Measurements from ENCODE around the gene BABAM2. TPM values are rescaled to one million over a fixed set of nuclear protein-coding genes. Genes with fewer than 3 reads are reported as not detected.

BABAM2 gene
- total RNA-seq, 1 donor, result 38.4 TPM

DNA sequence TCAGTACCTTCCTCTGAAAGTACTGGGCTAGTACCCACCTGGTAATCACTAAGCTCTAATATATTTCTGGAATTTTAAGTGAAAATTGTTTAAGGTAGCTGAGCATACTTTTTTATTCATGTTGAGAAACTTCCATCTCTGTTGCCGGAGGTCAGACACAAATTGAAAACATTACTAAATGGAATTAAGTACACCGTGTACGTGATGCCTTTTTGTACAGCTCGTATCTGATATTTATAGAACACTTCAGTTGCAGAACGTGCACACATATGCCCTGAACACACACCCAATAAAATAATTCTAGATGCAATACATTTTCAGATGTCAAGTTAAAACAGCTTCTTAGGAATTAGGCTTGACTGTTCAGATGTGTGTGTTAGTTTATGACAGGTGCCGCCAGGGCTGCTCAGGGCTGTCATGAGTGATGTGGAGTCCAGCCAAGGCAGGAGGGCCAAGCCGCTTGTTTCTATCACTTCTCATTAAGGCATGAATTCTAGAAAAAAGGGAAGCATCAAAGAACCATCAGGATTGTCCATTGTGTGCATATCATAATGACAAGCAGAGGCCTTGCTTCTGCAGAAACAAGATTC, 421.2 kb downstream of the BABAM2 start:
- no peaks in the 10 kb centered on the region for H3K9me3 ChIP-seq (ENCODE audit: low read depth, low read length)
- peaks cover 9% of the 10 kb centered on the region for H3K4me1 ChIP-seq (ENCODE audit: insufficient read depth, low read length)
- no peaks in the 10 kb centered on the region for H3K27me3 ChIP-seq (ENCODE audit: insufficient read depth, low read length)
- no peak overlapping the region for H3K4me3 ChIP-seq (ENCODE audit: low read length)

DNA sequence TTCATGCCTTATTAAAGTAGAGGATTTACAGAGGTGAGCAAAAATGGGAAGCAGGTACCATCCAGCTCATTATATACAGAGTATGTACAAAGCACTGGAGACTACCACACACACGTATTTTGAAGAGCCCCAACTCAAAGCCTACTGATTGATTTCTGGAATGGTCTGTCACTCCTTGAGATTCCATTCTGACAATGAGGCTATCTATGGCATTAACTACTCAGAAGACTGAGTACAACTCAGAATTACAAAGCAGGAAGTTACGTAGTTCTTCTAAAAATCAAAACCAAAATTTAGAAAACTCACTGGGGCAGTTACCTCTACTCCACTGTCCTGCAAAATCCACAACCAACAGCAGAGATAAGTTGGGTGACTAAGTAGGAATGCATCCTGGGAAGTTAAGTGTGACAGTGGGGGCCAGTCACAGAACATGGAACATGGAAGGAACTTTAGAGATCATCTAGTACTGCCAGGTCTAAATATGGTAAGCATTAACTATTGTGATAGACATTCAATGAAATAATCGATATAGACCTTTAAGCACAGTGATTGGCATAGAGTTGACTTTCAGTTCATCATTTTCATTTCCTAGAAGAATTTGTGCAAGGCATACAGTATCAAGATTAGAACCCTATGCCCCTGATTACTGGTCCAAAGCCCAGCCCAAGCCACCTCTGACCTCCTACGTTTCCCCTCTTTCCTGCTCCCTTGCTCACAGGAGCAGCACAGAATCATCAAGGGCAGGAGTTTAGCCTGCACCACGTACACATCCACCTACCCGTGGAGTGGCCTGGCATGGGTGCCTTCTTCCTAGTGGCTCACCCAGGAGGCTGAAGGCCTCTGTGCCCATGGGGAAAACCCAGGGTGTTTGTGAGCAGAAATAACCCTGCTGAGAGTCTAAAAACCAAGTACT, 422.0 kb downstream of the BABAM2 start:
- no peaks in the 10 kb centered on the region for H3K9me3 ChIP-seq (ENCODE audit: low read depth, low read length)
- H3K4me1 ChIP-seq (ENCODE audit: insufficient read depth, low read length), result peaks cover 9% of the 10 kb centered on the region

DNA sequence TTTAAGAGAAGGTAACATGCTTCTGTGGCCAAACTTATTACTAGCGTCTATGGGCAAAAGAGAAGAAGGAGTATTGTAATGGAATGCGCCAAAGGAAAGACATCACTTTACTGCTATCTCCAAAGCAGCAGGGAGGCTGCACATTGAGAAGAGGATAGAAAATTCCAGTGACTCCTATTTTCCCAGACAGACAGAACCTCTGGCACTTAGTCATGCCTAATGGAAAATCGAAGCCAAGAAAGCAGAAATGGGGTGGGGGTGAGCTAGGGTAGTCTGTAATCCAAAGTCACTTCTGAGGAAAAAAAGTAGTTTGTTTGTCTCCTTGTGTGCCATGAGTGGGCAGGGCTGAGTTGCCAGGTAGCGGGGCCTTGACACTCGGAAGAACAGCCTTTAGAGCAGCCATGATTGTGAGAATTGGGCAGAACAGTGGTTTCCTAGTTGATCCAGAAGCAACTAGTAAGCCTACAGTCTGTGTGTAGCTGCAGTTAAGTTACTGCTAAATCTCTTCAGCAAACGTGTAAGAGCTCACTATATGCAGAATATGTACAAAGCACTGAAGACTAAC, 422.8 kb downstream of the BABAM2 start:
- Histone ChIP-seq H3K4me3 (ENCODE audit: low read length) (no peak overlapping the region), H3K4me1 (ENCODE audit: insufficient read depth, low read length) (peaks cover 9% of the 10 kb centered on the region), H3K9me3 (ENCODE audit: low read depth, low read length) (no peaks in the 10 kb centered on the region), H3K27me3 (ENCODE audit: insufficient read depth, low read length) (no peaks in the 10 kb centered on the region)

More for the DNA sequence above, 422.0 kb downstream of the BABAM2 start:
- no peaks in the 10 kb centered on the region for H3K27me3 ChIP-seq (ENCODE audit: insufficient read depth, low read length)
- no peak overlapping the region for H3K4me3 ChIP-seq (ENCODE audit: low read length)

DNA sequence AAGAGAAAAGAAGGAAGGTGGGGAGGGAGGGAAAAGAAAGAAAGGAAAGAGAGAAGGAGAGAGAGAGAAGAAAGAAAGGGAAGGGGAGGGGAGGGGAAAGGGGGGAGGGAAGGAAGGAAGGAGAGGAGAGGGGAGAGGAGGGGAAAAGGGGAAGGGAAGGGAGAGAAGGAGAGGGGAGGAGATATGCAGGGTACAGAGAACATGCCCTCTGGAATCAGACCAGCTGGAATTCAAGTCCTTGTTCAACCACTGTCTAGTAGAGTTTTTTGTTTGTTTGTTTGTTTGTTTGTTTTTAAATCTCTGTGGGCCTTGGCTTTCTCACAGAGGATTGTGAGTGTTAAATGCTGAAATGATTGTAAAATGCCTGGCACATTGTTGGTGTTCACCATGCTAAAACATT, 424.4 kb downstream of the BABAM2 start:
- no peak overlapping the region for H3K4me3 ChIP-seq (ENCODE audit: low read length)
- no peaks in the 10 kb centered on the region for H3K27me3 ChIP-seq (ENCODE audit: insufficient read depth, low read length)
- H3K9me3 ChIP-seq (ENCODE audit: low read depth, low read length), result no peaks in the 10 kb centered on the region
- H3K4me1 ChIP-seq (ENCODE audit: insufficient read depth, low read length), result peaks cover 9% of the 10 kb centered on the region

DNA sequence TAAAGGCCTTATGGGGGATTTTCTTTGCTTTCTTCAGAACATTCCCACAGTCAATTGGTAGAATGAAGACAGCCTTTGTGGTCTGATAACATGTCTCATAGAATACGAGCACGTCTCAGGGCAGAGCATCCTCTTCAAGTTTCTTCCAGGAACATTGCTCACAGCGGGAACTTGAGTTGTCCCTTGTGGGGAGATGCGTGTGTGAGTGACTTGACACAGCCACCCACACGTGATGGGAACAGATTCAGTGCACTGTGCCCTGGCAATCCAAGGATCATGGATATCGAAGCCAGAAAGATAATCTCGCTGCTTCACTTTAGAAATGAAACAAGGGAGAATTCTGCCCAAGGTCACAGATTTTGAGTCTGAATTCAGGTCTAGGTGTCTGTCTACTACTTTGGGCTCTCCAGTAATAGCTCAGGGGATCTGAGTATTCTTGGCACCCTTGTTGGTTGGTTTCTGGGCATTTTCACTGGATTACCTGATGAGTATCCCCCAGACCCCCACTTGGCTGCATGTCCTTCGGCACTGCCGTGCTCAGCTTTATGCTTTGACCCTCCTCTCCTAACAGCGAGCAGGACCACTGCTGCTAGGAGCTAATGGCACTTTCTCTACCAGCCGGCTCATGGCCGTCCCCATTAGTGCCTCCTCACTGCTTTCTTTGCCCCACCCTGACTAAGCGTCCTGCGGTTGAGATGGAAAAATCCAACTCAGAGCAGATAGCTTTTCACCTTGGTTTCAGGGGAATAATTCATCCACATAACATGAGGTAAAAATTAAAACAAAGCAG, 426.2 kb downstream of the BABAM2 start:
- H3K4me1 ChIP-seq (ENCODE audit: insufficient read depth, low read length), result peaks cover 9% of the 10 kb centered on the region
- H3K4me3 ChIP-seq (ENCODE audit: low read length), result no peak overlapping the region
- H3K9me3 ChIP-seq (ENCODE audit: low read depth, low read length), result no peaks in the 10 kb centered on the region
- no peaks in the 10 kb centered on the region for H3K27me3 ChIP-seq (ENCODE audit: insufficient read depth, low read length)

DNA sequence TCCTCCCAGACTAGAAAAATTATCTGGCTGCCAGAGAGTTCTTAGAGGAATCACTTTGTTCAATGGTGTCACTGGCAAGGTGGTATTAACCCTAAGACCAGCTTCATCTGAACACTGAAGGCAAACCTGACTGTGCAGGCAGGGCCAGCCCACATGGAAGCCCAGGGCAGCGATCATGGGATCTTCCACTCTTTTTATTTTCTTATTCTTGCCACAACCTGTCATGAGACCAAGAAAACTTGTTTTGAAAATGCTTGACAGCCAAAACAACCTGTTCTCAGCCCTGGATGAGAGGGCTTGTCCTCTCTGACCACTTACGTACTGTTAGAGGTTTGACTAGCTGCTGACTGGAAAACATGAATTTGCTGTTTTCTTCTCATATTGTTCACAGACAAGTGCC, 426.9 kb downstream of the BABAM2 start:
- Histone ChIP-seq H3K27me3 (ENCODE audit: insufficient read depth, low read length) (no peaks in the 10 kb centered on the region), H3K9me3 (ENCODE audit: low read depth, low read length) (no peaks in the 10 kb centered on the region), H3K4me3 (ENCODE audit: low read length) (no peak overlapping the region), H3K4me1 (ENCODE audit: insufficient read depth, low read length) (peaks cover 3% of the 10 kb centered on the region)

DNA sequence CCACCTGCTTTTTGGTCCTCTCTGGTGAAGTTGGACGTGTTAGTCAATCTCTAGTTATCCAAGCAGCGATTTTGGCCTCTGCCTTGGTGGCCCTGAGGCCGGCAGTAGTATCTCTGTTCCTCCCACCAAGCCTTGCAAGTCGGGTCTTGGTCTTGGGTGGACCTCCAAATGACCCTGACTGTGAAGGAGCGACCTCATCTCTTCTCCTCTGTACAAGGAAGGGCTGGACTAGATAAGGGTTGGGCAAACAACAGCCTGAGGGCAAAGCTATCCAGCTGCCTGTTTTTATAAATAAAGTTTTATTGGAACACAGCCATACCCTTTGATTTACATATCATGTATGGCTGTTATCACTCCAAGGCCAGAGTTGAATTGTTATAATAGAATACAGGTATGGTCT, 427.5 kb downstream of the BABAM2 start:
- no peaks in the 10 kb centered on the region for H3K27me3 ChIP-seq (ENCODE audit: insufficient read depth, low read length)
- H3K9me3 ChIP-seq (ENCODE audit: low read depth, low read length), result no peaks in the 10 kb centered on the region
- H3K4me1 ChIP-seq (ENCODE audit: insufficient read depth, low read length), result no peaks in the 10 kb centered on the region
- no peak overlapping the region for H3K4me3 ChIP-seq (ENCODE audit: low read length)

DNA sequence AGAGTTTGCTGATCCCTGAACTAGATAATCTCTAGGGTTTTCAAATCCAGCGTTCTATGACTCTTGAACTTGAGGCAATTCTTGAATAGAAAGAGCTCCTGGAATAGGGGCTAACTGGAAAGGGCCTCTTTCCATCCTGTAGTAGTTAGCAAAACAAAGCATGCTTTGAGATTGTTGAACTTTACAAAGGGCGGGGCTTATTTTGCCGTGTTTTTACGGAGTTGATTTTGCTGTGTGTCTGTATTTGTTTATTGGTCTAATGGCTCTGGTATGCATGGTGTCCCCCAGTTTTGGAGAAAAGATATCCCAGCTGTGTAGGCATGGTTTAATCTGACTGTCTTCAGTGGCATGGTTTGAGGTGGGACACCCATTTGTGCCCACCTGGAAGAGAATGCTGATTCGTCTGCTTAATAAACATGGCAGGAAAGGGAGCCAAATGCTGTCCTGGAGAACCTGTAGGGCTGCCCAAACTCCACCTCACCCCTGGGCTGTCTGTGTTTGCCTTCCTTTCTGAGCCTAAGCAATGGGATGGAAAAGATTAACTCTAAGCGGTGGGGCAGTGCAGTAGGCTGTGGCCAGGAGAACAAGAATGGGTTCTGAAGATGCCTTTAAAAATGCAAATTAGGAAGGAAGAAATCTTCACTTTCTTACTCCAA, 428.1 kb downstream of the BABAM2 start:
- Histone ChIP-seq H3K27me3 (ENCODE audit: insufficient read depth, low read length) (no peaks in the 10 kb centered on the region), H3K9me3 (ENCODE audit: low read depth, low read length) (no peaks in the 10 kb centered on the region), H3K4me1 (ENCODE audit: insufficient read depth, low read length) (no peaks in the 10 kb centered on the region), H3K4me3 (ENCODE audit: low read length) (no peak overlapping the region)

DNA sequence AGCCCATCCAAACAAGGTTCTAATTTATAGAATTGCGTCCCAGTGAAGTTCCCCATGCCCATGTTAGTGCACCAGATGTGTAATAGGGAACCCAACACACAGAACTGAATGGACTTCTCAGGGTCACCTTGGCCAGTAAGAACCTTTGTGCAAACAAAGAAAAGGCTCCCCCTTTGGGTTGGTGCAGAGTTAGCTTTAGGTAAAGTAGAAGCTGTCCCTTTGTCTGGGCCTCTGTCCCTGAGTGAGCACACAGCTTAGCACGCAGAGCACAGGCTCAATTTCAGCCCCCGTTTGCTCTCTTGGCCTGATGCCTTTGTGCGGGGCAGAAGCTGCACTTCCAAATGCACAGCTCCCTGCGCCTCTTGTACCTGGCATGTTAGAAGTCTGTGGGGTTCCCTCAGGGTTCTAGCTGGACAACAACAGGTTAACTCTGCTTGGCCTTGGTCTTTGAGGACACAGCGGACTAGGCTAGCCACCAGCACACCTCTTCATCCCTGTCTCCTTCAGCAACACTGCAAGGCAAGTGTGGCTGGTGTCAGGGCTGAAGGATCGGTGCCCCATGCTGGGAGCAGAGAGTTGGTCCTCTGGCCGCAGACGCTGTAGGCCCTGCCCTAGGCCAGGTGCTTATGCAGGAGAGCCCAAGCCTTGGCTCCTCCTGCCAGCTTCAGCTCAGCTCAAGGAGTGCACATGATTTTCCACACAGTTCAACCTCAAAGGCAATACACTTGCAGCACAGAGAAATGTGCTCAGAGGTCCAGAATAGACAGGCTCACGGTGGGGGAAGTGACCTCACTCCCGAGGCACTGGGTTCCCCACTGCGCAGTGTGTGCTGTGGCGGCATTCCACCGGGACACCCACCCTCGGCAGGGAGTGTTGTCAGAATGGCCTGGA, 428.8 kb downstream of the BABAM2 start:
- Histone ChIP-seq H3K4me3 (ENCODE audit: low read length) (no peak overlapping the region), H3K4me1 (ENCODE audit: insufficient read depth, low read length) (no peaks in the 10 kb centered on the region), H3K9me3 (ENCODE audit: low read depth, low read length) (no peaks in the 10 kb centered on the region), H3K27me3 (ENCODE audit: insufficient read depth, low read length) (no peaks in the 10 kb centered on the region)

DNA sequence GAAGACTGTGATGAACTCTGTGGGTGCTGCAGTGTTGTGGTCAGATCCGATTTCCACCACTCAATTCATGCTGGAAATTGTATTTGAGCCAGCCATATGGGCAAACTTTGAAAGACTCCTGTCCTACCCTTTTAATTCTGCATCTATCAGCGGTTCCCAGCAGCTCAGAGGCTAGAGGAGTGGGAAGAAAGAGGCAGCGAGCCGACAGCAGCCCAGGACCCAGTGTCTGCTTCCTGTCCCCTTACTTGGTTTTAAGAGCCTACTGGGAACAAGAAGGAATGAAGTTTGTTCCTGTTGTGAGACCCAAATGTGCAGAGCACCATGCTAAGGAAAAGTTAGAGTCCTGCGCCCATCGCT, 429.5 kb downstream of the BABAM2 start:
- Histone ChIP-seq H3K9me3 (ENCODE audit: low read depth, low read length) (no peaks in the 10 kb centered on the region), H3K4me3 (ENCODE audit: low read length) (no peak overlapping the region), H3K27me3 (ENCODE audit: insufficient read depth, low read length) (no peaks in the 10 kb centered on the region), H3K4me1 (ENCODE audit: insufficient read depth, low read length) (no peaks in the 10 kb centered on the region)

DNA sequence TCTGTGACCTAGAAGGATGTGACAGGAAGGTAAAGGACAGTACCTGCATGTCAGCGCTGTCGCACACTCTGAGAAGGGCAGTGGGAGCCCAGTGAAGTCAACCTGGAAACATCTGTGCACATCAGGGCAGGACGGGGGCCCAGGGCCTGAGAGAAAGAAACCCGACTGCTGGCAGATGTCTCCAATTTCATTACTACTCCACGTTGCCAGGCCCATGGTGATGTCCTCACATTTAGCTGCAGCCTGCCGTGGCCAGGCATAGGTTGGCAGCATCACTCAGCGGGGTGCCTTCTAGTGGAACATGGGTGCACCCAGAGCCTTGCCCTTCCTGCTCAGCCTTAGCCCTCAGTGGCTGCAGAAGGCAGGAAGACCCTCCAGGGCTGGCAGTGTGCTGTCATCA, 429.8 kb downstream of the BABAM2 start:
- Histone ChIP-seq H3K4me1 (ENCODE audit: insufficient read depth, low read length) (no peaks in the 10 kb centered on the region), H3K27me3 (ENCODE audit: insufficient read depth, low read length) (no peaks in the 10 kb centered on the region), H3K9me3 (ENCODE audit: low read depth, low read length) (no peaks in the 10 kb centered on the region), H3K4me3 (ENCODE audit: low read length) (no peak overlapping the region)

DNA sequence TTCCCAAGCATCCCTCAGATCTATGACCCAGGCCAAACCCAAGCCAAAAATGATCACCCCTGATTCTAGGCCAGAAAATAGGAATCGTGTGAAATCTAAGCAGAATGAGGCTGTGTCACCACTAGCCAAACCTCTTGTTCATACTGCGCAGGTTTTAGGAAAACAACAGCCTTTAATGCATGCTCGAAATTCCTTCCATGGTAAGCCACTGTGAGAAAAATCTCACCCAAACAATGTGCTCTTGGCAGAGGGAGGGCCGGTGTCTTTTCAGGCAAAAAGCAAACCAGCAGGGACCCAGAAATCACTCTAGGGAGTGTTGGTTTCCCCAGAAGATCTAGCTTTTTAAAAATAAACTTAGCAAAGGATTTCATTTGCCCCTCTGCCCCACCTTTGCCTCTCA, 430.9 kb downstream of the BABAM2 start:
- Histone ChIP-seq H3K4me1 (ENCODE audit: insufficient read depth, low read length) (peaks cover 7% of the 10 kb centered on the region), H3K9me3 (ENCODE audit: low read depth, low read length) (no peaks in the 10 kb centered on the region), H3K27me3 (ENCODE audit: insufficient read depth, low read length) (no peaks in the 10 kb centered on the region), H3K4me3 (ENCODE audit: low read length) (no peak overlapping the region)

DNA sequence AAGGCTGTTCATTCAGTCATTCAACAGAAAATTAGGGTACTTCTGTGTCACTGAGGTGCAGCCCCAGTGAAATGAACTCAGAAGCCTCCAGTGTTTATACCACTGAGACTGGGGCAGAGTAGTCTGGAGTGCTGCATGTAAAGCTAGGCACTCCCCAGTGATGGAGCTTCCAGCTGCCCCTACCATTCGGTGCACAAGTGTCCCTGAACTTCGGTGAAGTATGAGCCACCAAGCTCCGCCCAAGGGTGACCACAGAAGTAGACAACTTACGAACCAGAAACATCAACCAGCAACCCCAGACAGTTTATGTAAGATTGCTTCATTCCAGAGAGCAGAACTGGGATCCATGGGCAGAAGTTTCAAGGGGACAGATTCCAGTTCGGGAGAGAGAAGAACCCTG, 431.5 kb downstream of the BABAM2 start:
- Histone ChIP-seq H3K9me3 (ENCODE audit: low read depth, low read length) (no peaks in the 10 kb centered on the region), H3K4me3 (ENCODE audit: low read length) (no peak overlapping the region), H3K4me1 (ENCODE audit: insufficient read depth, low read length) (peaks cover 8% of the 10 kb centered on the region), H3K27me3 (ENCODE audit: insufficient read depth, low read length) (no peaks in the 10 kb centered on the region)

DNA sequence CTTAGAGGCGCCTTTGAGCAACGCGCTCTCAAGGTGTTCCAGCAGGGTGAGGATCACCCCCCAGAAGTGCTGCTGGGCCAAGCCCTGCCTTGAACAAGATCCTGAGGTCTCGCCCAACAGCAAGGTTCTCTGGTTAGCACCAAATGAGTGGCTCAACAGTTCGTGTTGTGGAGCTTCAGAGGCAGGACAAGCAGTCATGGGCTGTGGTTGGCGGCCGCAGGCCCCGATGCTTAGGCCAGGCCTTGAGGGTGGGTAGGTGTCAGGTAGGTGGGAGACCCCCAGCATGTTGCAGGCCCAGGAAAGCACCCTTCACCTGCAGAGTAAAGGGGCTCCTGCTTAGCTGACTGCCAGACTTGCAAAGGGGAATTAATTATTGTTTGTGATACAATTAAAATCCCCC, 431.9 kb downstream of the BABAM2 start:
- no peaks in the 10 kb centered on the region for H3K27me3 ChIP-seq (ENCODE audit: insufficient read depth, low read length)
- H3K9me3 ChIP-seq (ENCODE audit: low read depth, low read length), result no peaks in the 10 kb centered on the region
- no peak overlapping the region for H3K4me3 ChIP-seq (ENCODE audit: low read length)
- H3K4me1 ChIP-seq (ENCODE audit: insufficient read depth, low read length), result peaks cover 8% of the 10 kb centered on the region

All from mononuclear cell (primary cell).